Endothelial cell of umbilical vein (primary cell): Measurements from ENCODE around the gene MYO9B.

ENCODE experiments used
- EZH2 ChIP-seq: IDR thresholded peaks from 2 replicates; pipeline ENCODE4 v1.6.1; 2012; ENCODE audit warnings: borderline replicate concordance, low read depth, mild to moderate bottlenecking, moderate library complexity, low read length, inconsistent platforms; ENCODE audit not compliant: severe bottlenecking
- JUN ChIP-seq: IDR thresholded peaks from 2 replicates; pipeline ENCODE4 v1.6.1; 2011; ENCODE audit warnings: borderline replicate concordance, low read depth; ENCODE audit not compliant: insufficient read length, insufficient read depth
- MYC ChIP-seq: IDR thresholded peaks from one replicate; pipeline ENCODE4 v1.6.1; 2011; ENCODE audit warnings: mild to moderate bottlenecking, low read depth, low read length
- POLR2A ChIP-seq: IDR thresholded peaks from 2 replicates; pipeline ENCODE4 v1.6.1; 2012; ENCODE audit warnings: low read depth, mild to moderate bottlenecking, control low read depth, low read length
- POLR2AphosphoS5 ChIP-seq: IDR thresholded peaks from 2 replicates; pipeline ENCODE4 v1.6.1; 2012; ENCODE audit warnings: low read depth, mild to moderate bottlenecking, control low read depth, low read length, moderate library complexity; ENCODE audit not compliant: insufficient read depth
- TF ChIP-seq, protein P1 (sequence below), 2 donors: IDR thresholded peaks; 1 replicate in 1 of 2; 2 replicates in 1 of 2; pipeline ENCODE4 v1.5.1; 2011; ENCODE audit warnings: low read length in 2 of 2, mild to moderate bottlenecking in 2 of 2, moderate library complexity in 2 of 2, control low read depth in 1 of 2, inconsistent platforms in 1 of 2, low read depth in 1 of 2; ENCODE audit not compliant: insufficient read depth in 1 of 2; ENCODE audit errors: extremely low read depth in 1 of 2
- TF ChIP-seq, protein P2 (sequence below): IDR thresholded peaks from 2 replicates; pipeline ENCODE4 v1.6.1; 2011; ENCODE audit not compliant: insufficient read depth, insufficient read length

DNA sequence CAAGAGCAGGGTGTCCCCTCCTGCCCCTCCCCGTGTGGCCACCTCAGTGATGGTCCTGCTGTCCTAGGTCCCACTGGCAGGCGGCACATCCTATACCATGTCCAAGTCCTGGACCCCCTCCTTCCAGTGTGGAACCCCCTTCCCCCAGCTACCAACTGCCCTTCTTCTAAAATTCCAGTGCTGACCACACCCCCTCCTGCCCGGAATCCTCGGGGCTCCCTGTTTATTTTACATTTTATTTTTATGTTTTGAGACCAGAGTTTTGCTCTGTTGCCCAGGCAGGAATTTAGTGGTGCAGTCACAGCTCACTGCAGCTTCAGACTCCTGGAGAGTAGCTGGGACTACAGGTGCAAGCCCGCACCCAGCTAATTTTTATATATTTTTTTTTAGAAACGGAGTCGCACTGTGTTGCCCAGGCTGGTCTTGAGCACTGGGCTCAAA is 48.0 kb upstream of the MYO9B start:
- TF ChIP-seq POLR2A (no peak), EZH2 (no peak), POLR2AphosphoS5 (no peak), MYC (no peak), JUN (no peak)
- TF ChIP-seq, protein P1, sequence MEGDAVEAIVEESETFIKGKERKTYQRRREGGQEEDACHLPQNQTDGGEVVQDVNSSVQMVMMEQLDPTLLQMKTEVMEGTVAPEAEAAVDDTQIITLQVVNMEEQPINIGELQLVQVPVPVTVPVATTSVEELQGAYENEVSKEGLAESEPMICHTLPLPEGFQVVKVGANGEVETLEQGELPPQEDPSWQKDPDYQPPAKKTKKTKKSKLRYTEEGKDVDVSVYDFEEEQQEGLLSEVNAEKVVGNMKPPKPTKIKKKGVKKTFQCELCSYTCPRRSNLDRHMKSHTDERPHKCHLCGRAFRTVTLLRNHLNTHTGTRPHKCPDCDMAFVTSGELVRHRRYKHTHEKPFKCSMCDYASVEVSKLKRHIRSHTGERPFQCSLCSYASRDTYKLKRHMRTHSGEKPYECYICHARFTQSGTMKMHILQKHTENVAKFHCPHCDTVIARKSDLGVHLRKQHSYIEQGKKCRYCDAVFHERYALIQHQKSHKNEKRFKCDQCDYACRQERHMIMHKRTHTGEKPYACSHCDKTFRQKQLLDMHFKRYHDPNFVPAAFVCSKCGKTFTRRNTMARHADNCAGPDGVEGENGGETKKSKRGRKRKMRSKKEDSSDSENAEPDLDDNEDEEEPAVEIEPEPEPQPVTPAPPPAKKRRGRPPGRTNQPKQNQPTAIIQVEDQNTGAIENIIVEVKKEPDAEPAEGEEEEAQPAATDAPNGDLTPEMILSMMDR (IDR thresholded peaks at IDR 0.05; ENCODE audit: extremely low read depth in 1 of 2, insufficient read depth in 1 of 2, low read depth in 1 of 2, low read length in 2 of 2): no peak
- TF ChIP-seq, protein P2, sequence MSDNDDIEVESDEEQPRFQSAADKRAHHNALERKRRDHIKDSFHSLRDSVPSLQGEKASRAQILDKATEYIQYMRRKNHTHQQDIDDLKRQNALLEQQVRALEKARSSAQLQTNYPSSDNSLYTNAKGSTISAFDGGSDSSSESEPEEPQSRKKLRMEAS: no peak
